Tibial nerve (tissue), 3 donors: ENCODE data around the gene PAK3.

Experiments used
- CTCF ChIP-seq, 5 experiments: fragments of 200-600 bp in 3 of 5; fragments of 450-650 bp in 2 of 5; sonication (generic) in 3 of 5; IDR thresholded peaks; one replicate each; pipeline ENCODE4 v1.5.1; 2016 to 2019; ENCODE audit warnings: antibody characterized with exemption in 5 of 5, mild to moderate bottlenecking in 3 of 5, moderate library complexity in 2 of 5
- POLR2A ChIP-seq, 2 donors: fragments of 450-650 bp; IDR thresholded peaks; one replicate each; pipeline ENCODE4 v1.6.1; 2017; ENCODE audit warnings: antibody characterized with exemption in 2 of 2, mild to moderate bottlenecking in 2 of 2, moderate library complexity in 2 of 2

- TF ChIP-seq CTCF (IDR thresholded peaks at IDR 0.05) (no peak), POLR2A (IDR thresholded peaks at IDR 0.05) (no peak)
Observed at GRCh38 chrX:111133389-111133788, 37.4 kb downstream of the PAK3 start.
